B cell (primary cell): ENCODE results near the gene FIG4. TPM values are rescaled to one million over a fixed set of nuclear protein-coding genes. Genes with fewer than 3 reads are reported as not detected.
"Not testable (repeated sequence)": the region's sequence is repeated elsewhere in the genome, so short reads cannot be mapped to it uniquely, and the experiment has no call there.

ENCODE experiments used
- ATAC-seq: fragments of 200-7000 bp; cut with Tn5 transposase; one replicate; pipeline ENCODE4 v1.10.0; 2021; ENCODE audit warnings: low read depth, mild to moderate bottlenecking, moderate number of reproducible peaks, moderate library complexity
- CTCF ChIA-PET: fragments of 350-600 bp; sonication (Branson Sonifier 250); formaldehyde crosslinking; loops from one replicate; lab custom pipeline; 2021; ENCODE audit warnings: antibody characterized with exemption, inconsistent platforms; lab: Charles Lee
- POLR2A ChIA-PET: fragments of 350-600 bp; sonication (Branson Sonifier 250); formaldehyde crosslinking; loops from one replicate; lab custom pipeline; 2021; ENCODE audit warnings: antibody characterized with exemption; lab: Charles Lee
- DNase-seq: peaks from one replicate; pipeline ENCODE4 v3.0.0; 2013
- H2AFZ ChIP-seq: 2 replicates; pipeline ENCODE4 v1.6.1; 2012; ENCODE audit warnings: mild to moderate bottlenecking, low read depth, low read length; ENCODE audit not compliant: insufficient read depth, poor library complexity, severe bottlenecking
- H3K27ac ChIP-seq, 2 donors: 1 replicate in 1 of 2; 2 replicates in 1 of 2; pipeline ENCODE4 v1.5.1; 2012 to 2013; ENCODE audit warnings: low read length in 2 of 2, mild to moderate bottlenecking in 2 of 2, moderate library complexity in 1 of 2
- H3K27me3 ChIP-seq, 4 experiments: fragments of 200-600 bp in 1 of 4; sonication (generic) in 1 of 4; replicated peaks in 1 of 4; 1 replicate in 2 of 4; 2 replicates in 2 of 4; pipeline versions ENCODE4 v1.6.1 to v1.7.0; 2013 to 2016; ENCODE audit warnings: low read length in 3 of 4, mild to moderate bottlenecking in 2 of 4, mixed read lengths in 1 of 4, moderate library complexity in 1 of 4; ENCODE audit not compliant: insufficient read depth in 4 of 4, control insufficient read depth in 3 of 4; ENCODE audit errors: control extremely low read depth in 1 of 4
- H3K36me3 ChIP-seq, 2 experiments: replicated peaks in 1 of 2; 1 replicate in 1 of 2; 2 replicates in 1 of 2; pipeline versions ENCODE4 v1.6.1 to v1.7.1; 2013; ENCODE audit warnings: low read length in 1 of 2; ENCODE audit not compliant: insufficient read depth in 2 of 2, control insufficient read depth in 1 of 2; ENCODE audit errors: control extremely low read depth in 1 of 2, extremely low read depth in 1 of 2
- H3K4me1 ChIP-seq, 2 donors: fragments of 200-600 bp in 1 of 2; sonication (generic) in 1 of 2; 1 replicate in 1 of 2; 2 replicates in 1 of 2; pipeline versions ENCODE4 v1.5.1 to v1.6.1; 2013 to 2017; ENCODE audit warnings: low read length in 2 of 2; ENCODE audit not compliant: control insufficient read depth in 2 of 2, insufficient read depth in 2 of 2
- H3K4me2 ChIP-seq: replicated peaks from 2 replicates; pipeline ENCODE3; 2012; ENCODE audit warnings: mild to moderate bottlenecking, low read depth, low read length; ENCODE audit not compliant: poor library complexity, severe bottlenecking
- H3K4me3 ChIP-seq, 5 experiments: fragments of 200-600 bp in 1 of 5; sonication (generic) in 1 of 5; 1 replicate in 3 of 5; 2 replicates in 2 of 5; pipeline versions ENCODE4 v1.5.1 to v1.7.0; 2011 to 2016; ENCODE audit warnings: low read length in 4 of 5, mild to moderate bottlenecking in 4 of 5, low read depth in 2 of 5, control low read depth in 1 of 5, moderate library complexity in 1 of 5; ENCODE audit not compliant: insufficient read depth in 1 of 5; ENCODE audit errors: control extremely low read depth in 1 of 5, extremely low read depth in 1 of 5
- H3K79me2 ChIP-seq: fragments of 200-600 bp; sonication (generic); one replicate; pipeline ENCODE4 v1.6.0; 2016; ENCODE audit warnings: low read length; ENCODE audit not compliant: control insufficient read depth, insufficient read depth
- H3K9ac ChIP-seq: fragments of 200-600 bp; sonication (generic); 2 replicates; pipeline ENCODE4 v1.6.1; 2017; ENCODE audit warnings: mild to moderate bottlenecking, low read length, moderate library complexity
- H3K9me3 ChIP-seq, 3 donors: one replicate each; pipeline versions ENCODE4 v1.6.1 to v1.7.1; 2013; ENCODE audit warnings: low read length in 2 of 3; ENCODE audit not compliant: control insufficient read depth in 2 of 3, insufficient read depth in 1 of 3; ENCODE audit errors: control extremely low read depth in 1 of 3
- H4K20me1 ChIP-seq: 2 replicates; pipeline ENCODE4 v1.6.0; 2012; ENCODE audit warnings: mild to moderate bottlenecking, low read length; ENCODE audit not compliant: insufficient read depth, control insufficient read depth, poor library complexity, severe bottlenecking
- H3K27ac Mint-ChIP-seq: one replicate; pipeline ENCODE4 v1.8.0; 2021; ENCODE audit warnings: mixed read lengths
- H3K27me3 Mint-ChIP-seq: one replicate; pipeline ENCODE4 v1.8.0; 2021; ENCODE audit warnings: mixed read lengths
- H3K4me1 Mint-ChIP-seq: one replicate; pipeline ENCODE4 v1.8.0; 2021; ENCODE audit warnings: mixed read lengths
- H3K4me3 Mint-ChIP-seq: one replicate; pipeline ENCODE4 v1.8.0; 2021; ENCODE audit warnings: mixed read lengths
- H3K9me3 Mint-ChIP-seq: one replicate; pipeline ENCODE4 v1.8.0; 2022; ENCODE audit warnings: mixed read lengths; ENCODE audit not compliant: insufficient read depth
- EZH2 ChIP-seq: IDR thresholded peaks from 2 replicates; pipeline ENCODE4 v1.6.1; 2012; ENCODE audit warnings: borderline replicate concordance, low read depth, mild to moderate bottlenecking, moderate library complexity, low read length; ENCODE audit not compliant: insufficient read depth, poor library complexity, severe bottlenecking
- WGBS: methylation state at CpG from one replicate; pipeline ENCODE4 v1.1.5; 2013; ENCODE audit warnings: missing lambda C conversion rate; ENCODE audit not compliant: insufficient coverage; 5-methylcytosine and 5-hydroxymethylcytosine counted together
- intact Hi-C: fragments of 100-400 bp; cut with micrococcal nuclease; formaldehyde crosslinking; loops from one replicate; pipeline ENCODE4 v1.10.0; 2022
- polyA plus RNA-seq: library from polyadenylated mRNA; depleted of rRNA; stranded (reverse); fragments of >200 nt; gene quantifications from 2 replicates; pipeline ENCODE4 v1.2.3, GENCODE V29; 2012
- total RNA-seq, 2 donors: library from RNA; stranded (reverse); fragments of 120-200 nt in 1 of 2; gene quantifications; 1 replicate in 1 of 2; 2 replicates in 1 of 2; pipeline versions ENCODE4 v1.2.3 to v1.2.4, GENCODE V29; 2013 to 2022
- TF ChIP-seq, protein P1 (sequence below): fragments of 200-600 bp; IDR thresholded peaks from one replicate; pipeline ENCODE4 v1.8.0; 2022; ENCODE audit warnings: antibody characterized with exemption, mild to moderate bottlenecking

Gene FIG4
- total and polyA plus RNA-seq, 2 donors (not counting 1 experiment from before 2014, with no cell fraction given): 28.2 to 31.5 TPM

DNA sequence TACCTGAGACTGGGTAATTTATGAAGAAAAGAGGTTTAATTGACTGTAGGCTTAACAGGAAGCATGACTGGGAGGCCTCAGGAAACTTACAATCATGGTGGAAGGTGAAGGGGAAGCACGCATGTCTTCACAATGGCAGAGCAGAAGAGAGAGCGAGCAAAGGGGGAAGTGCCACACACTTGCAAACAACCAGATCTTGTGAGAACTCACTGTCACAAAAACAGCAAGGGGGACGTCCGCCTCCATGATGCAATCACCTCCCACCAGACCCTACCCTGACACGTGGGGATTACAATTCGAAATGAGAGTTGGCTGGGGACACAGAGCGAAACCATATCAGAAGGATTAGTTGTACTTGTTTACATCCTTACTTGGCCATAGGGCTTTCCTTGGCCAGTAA, 49.7 kb downstream of the FIG4 start:
- Histone ChIP-seq H3K4me2 (no peak overlapping the region), H3K27me3 (no peaks in the 10 kb centered on the region), H3K27ac (peak overlapping the region in 1 of 2 donors; percentile 40), H4K20me1 (no peaks in the 10 kb centered on the region), H3K9ac (no peak overlapping the region), H3K79me2 (no peaks in the 10 kb centered on the region), H3K36me3 (peaks cover 18 to 44% of the 10 kb centered on the region in 2 experiments), H3K4me3 (no peak overlapping the region), H3K9me3 (peaks cover 0 to 3% (median 0%) of the 10 kb centered on the region in 3 donors), H3K4me1 (peaks cover 4% of the 10 kb centered on the region in 2 donors), H2AFZ (no peak overlapping the region)
- Mint-ChIP-seq H3K9me3 (peaks cover 3% of the 10 kb centered on the region), H3K4me3 (no peak overlapping the region), H3K27ac (no peak overlapping the region), H3K27me3 (no peaks in the 10 kb centered on the region), H3K4me1 (peaks cover 11% of the 10 kb centered on the region)
- POLR2A ChIA-PET: no interaction called here
- no peak for ATAC-seq
- no CpG with 5 or more reads among the region's 7 CpGs for WGBS
- CTCF ChIA-PET: interaction anchor here (1.0 to 1.1 kb wide), 2 partner anchors 36 to 299 kb away, joined by 4 to 5 read pairs; no protein-coding TSS in a partner anchor
- DNase-seq: no peak
- TF ChIP-seq EZH2: no peak
- TF ChIP-seq, protein P1, sequence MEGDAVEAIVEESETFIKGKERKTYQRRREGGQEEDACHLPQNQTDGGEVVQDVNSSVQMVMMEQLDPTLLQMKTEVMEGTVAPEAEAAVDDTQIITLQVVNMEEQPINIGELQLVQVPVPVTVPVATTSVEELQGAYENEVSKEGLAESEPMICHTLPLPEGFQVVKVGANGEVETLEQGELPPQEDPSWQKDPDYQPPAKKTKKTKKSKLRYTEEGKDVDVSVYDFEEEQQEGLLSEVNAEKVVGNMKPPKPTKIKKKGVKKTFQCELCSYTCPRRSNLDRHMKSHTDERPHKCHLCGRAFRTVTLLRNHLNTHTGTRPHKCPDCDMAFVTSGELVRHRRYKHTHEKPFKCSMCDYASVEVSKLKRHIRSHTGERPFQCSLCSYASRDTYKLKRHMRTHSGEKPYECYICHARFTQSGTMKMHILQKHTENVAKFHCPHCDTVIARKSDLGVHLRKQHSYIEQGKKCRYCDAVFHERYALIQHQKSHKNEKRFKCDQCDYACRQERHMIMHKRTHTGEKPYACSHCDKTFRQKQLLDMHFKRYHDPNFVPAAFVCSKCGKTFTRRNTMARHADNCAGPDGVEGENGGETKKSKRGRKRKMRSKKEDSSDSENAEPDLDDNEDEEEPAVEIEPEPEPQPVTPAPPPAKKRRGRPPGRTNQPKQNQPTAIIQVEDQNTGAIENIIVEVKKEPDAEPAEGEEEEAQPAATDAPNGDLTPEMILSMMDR: no peak
- intact Hi-C loops: no loop called here

DNA sequence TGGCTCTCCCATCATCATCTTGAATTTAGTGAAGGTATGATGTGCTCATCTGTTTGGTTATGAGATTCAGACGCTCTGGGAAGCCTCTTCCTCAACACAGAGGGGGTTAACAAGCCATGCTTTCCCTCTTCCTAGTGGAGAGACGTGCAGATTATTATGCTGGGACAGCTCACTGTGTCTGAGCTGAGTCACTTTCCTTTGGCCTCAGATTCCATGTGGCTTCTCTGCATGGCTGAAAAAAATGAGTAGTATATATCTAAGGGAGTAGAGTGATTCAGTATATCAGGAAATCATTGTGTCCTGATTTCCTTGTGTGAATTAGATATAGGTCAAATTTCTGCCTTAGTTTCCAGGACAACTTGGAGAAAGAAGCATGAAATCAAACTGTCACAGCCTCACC, 52.6 kb downstream of the FIG4 start:
- Histone ChIP-seq H4K20me1 (peaks cover 8% of the 10 kb centered on the region), H3K27me3 (no peaks in the 10 kb centered on the region), H3K27ac (no peak overlapping the region), H3K9me3 (peaks cover 0 to 3% (median 0%) of the 10 kb centered on the region in 3 donors), H3K9ac (no peak overlapping the region), H2AFZ (no peak overlapping the region), H3K4me2 (no peak overlapping the region), H3K36me3 (peaks cover 21 to 45% of the 10 kb centered on the region in 2 experiments), H3K4me1 (peaks cover 4 to 6% of the 10 kb centered on the region in 2 donors), H3K4me3 (no peak overlapping the region), H3K79me2 (peaks cover 12% of the 10 kb centered on the region)
- WGBS: 94% methylated on average over 2 of the region's 2 CpGs
- POLR2A ChIA-PET: no interaction called here
- CTCF ChIA-PET: interaction anchor here (0.5 kb wide), 1 partner anchor 296 kb away, joined by 3 read pairs; no protein-coding TSS in a partner anchor
- Mint-ChIP-seq H3K27ac (no peak overlapping the region), H3K4me3 (no peak overlapping the region), H3K27me3 (no peaks in the 10 kb centered on the region), H3K9me3 (peaks cover 3% of the 10 kb centered on the region), H3K4me1 (peaks cover 11% of the 10 kb centered on the region)
- DNase-seq (no peak), ATAC-seq (no peak)
- TF ChIP-seq, protein P1: no peak
- no peak for TF ChIP-seq EZH2
- intact Hi-C loops: no loop called here

DNA sequence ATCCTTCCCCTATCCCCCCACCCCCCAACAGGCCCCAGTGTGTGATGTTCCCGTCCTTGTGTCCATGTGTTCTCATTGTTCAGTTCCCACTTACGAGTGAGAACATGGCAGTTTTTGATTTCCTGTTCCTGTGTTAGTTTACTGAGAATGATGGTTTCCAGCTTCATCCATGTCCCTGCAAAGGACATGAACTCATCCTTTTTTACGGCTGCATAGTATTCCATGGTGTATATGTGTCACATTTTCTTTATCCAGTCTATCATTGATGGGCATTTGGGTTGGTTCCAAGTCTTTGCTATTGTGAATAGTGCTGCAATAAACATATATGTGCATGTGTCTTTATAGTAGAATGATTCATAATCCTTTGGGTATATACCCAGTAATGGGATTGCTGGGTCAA, 53.7 kb downstream of the FIG4 start:
- intact Hi-C loops, H3K27me3 Mint-ChIP-seq, ATAC-seq, H3K27ac Mint-ChIP-seq, H2AFZ ChIP-seq, H3K4me2 ChIP-seq, POLR2A ChIA-PET, H3K27ac ChIP-seq, H3K4me1 ChIP-seq, H3K27me3 ChIP-seq, H3K9me3 ChIP-seq, CTCF ChIA-PET, H3K9me3 Mint-ChIP-seq, DNase-seq, H4K20me1 ChIP-seq, H3K9ac ChIP-seq, H3K4me3 ChIP-seq, H3K4me3 Mint-ChIP-seq: not testable (repeated sequence)
- Histone ChIP-seq H3K79me2 (peaks cover 12% of the 10 kb centered on the region), H3K36me3 (peaks cover 18 to 41% of the 10 kb centered on the region in 2 experiments)
- H3K4me1 Mint-ChIP-seq: peaks cover 11% of the 10 kb centered on the region
- WGBS: no CpG with 5 or more reads among the region's 3 CpGs
